Measurements from ENCODE around the gene CD109.

The CD109 gene

DNA sequence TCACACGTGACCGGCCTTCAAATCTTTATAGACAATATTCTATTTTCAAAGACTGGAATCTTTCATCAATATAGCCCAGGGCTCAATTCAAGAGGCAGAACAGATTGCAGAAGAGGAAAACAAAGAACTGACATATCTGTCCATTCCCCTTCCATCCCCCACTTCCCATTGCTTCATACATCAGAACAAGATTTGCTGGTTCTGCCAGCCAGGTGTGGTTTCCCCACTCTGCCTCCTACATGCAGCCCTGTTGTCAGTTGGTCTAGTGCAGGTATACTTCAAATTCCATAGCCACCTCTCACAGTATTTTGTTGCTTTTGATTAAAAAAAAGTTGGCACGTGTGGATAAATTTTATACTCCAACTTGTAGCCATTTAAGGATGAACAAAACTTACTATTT, 174.9 kb downstream of the CD109 start:
- no peak for DNase-seq

DNA sequence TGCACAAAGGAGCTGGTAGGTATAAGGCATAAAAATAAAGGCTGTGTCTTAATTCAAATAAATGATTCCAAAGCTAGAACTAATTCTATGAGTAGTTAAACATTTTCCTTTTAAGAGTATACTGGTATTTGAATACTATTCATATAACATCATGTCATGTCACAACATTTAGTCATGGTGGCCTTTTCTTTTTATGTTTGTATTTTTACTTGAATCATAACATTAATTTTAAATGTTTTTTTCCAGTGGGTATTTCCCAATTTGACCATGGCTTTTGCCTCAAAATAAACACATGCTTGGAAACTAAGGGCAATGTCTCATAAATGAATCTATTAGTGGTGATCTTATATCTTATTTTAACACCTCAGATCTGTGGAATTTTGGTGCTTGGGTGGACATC, 177.1 kb downstream of the CD109 start:
- DNase-seq = no peak

Measured in CD4-positive, alpha-beta T cell treated with Interleukin-17A for 1 hour (primary cell).